WTC11 (cell line): ENCODE results near the gene BRICD5.

Source experiments
- ATF3 ChIP-seq: sonication (generic); formaldehyde crosslinking; conservative IDR thresholded peaks from 2 replicates; pipeline ENCODE4 v1.8.1; 2022; ENCODE audit warnings: mild to moderate bottlenecking, missing genetic modification reagents
- CREB1 ChIP-seq: sonication (generic); formaldehyde crosslinking; IDR thresholded peaks from 2 replicates; pipeline ENCODE4 v1.8.0; 2023; ENCODE audit warnings: mild to moderate bottlenecking, missing genetic modification reagents
- CTCF ChIP-seq: fragments of 200-600 bp; IDR thresholded peaks from 2 replicates; pipeline ENCODE4 v1.8.0; 2022; ENCODE audit warnings: antibody characterized with exemption
- E2F5 ChIP-seq: sonication (generic); formaldehyde crosslinking; IDR thresholded peaks from 2 replicates; pipeline ENCODE4 v1.8.1; 2022; ENCODE audit warnings: mild to moderate bottlenecking, moderate library complexity, missing genetic modification reagents
- ESRRA ChIP-seq: sonication (generic); formaldehyde crosslinking; IDR thresholded peaks from 2 replicates; pipeline ENCODE4 v1.8.1; 2022; ENCODE audit warnings: mild to moderate bottlenecking, missing genetic modification reagents, borderline replicate concordance
- SMAD4 ChIP-seq: sonication (generic); formaldehyde crosslinking; IDR thresholded peaks from 2 replicates; pipeline ENCODE4 v1.8.0; 2022; ENCODE audit warnings: mild to moderate bottlenecking, missing genetic modification reagents
- SP1 ChIP-seq: sonication (generic); formaldehyde crosslinking; conservative IDR thresholded peaks from 2 replicates; pipeline ENCODE4 v1.8.1; 2022; ENCODE audit warnings: missing genetic modification reagents
- TEAD1 ChIP-seq: sonication (generic); formaldehyde crosslinking; IDR thresholded peaks from 2 replicates; pipeline ENCODE4 v1.8.0; 2022; ENCODE audit warnings: mild to moderate bottlenecking, missing genetic modification reagents
- USF2 ChIP-seq: sonication (generic); formaldehyde crosslinking; IDR thresholded peaks from 2 replicates; pipeline ENCODE4 v1.8.1; 2023; ENCODE audit warnings: mild to moderate bottlenecking, missing genetic modification reagents, moderate library complexity

GRCh38 chr16:2191446-2191706 is 19.3 kb downstream of the BRICD5 start:
- TF ChIP-seq SMAD4 (CRISPR knock-in tag) (no peak), CTCF (no peak), ESRRA (CRISPR knock-in tag) (no peak), USF2 (no peak), E2F5 (CRISPR knock-in tag) (no peak), ATF3 (CRISPR knock-in tag) (no peak), SP1 (no peak), TEAD1 (CRISPR knock-in tag) (no peak), CREB1 (CRISPR knock-in tag) (no peak)
